ENCODE results near the gene GPRIN1.
A peak's percentile ranks its signal among the peaks of the same experiment; 100 is the strongest.

Gene GPRIN1

DNA sequence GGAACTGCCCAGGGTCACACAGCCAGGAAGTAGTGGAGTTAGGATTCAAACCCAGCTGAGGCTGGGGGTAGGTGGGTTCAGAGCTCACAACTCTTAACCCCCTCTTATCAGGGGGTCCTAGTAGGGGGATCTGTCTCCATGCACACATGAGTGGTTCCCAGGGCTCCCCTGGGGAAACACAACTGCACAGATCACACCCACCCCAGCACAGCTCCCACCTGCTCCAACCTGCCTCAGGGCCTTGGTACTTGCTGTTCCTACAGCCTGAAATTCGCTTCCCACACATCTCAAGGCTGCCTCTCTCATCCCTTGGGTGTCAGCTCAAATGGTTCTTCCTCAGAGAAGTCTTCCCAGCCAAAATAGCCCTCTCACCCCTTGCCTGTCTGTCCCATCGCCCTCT is 15.6 kb upstream of the GPRIN1 start:
- DNase-seq (ENCODE audit: low read depth in 1 of 2, low spot score in 1 of 2), result no peak

DNA sequence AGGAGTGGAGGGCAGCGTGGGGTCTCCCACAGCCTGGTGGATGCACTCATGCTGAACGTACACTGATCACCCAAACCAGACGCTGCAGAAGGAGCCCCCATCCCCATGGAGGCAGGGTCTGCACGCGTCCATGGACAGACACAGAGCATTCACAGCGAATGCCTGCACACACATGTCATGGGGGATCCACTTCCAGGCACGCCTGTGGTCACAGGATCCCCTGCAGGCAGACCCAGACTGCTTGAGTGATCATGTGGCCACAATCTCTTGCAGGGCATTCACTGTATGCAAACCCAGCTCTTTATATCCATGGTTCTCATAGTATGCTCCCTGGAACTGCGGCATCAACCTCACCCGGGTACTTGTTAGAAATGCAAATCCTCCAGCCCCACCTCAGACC is 15.0 kb upstream of the GPRIN1 start:
- DNase-seq (ENCODE audit: low read depth in 1 of 2, low spot score in 1 of 2), result no peak

DNA sequence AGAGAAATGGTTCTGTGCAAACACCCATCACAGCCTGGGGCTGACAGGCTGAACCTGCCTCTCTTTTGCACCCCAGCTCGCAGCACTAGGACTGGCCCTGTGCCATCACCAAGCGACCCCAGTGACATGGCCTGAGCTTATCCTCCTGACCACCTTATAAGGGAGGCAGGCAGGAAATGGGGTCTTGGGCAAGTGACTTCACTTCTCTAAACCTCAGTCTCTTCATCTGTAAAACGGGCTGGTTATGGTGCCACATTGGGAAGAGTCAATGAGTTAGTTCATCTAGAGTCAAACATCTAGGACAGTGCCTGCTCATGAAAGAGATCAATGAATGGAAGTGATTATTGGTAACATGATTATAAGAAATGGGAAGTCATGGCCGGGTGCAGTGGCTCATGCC is 14.2 kb upstream of the GPRIN1 start:
- DNase-seq (ENCODE audit: low read depth in 1 of 2, low spot score in 1 of 2), result no peak

GRCh38 chr5:176621661-176622079 is 11.7 kb upstream of the GPRIN1 start:
- no peak for DNase-seq (ENCODE audit: low read depth in 1 of 2, low spot score in 1 of 2)

- no peak for DNase-seq (ENCODE audit: low read depth in 1 of 2, low spot score in 1 of 2)
These were observed 10.5 kb upstream of the GPRIN1 start for GRCh38 chr5:176620333-176620981.

GRCh38 chr5:176619569-176620332 is 9.8 kb upstream of the GPRIN1 start:
- no peak for DNase-seq (ENCODE audit: low read depth in 1 of 2, low spot score in 1 of 2)

- DNase-seq (ENCODE audit: low read depth in 1 of 2, low spot score in 1 of 2), result peak; percentile 16 to 68
These were observed 9.2 kb upstream of the GPRIN1 start for GRCh38 chr5:176619203-176619568.

DNA sequence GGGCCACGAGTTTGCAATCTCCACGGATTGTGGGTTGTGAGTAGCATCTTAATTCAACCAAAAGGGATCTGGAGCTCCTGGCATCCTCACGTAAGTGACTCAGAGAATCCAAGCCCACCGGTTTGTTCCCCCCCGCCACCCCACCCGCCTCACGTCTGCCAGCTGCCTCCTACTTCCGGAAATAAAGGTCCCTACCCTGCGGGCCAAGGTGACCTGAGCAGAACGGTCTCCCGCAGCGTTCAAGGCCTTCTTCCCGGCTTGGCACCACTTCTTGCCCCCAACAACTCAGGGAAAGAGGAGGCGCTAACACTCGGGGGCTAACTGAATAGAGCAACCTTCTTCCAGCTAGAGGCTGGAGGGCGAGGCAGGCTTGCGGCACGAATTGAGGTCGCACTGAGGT is 8.8 kb upstream of the GPRIN1 start:
- DNase-seq (ENCODE audit: low read depth in 1 of 2, low spot score in 1 of 2), result no peak

- DNase-seq (ENCODE audit: low read depth in 1 of 2, low spot score in 1 of 2), result no peak
These were observed 6.6 kb upstream of the GPRIN1 start for GRCh38 chr5:176616511-176616910.

DNA sequence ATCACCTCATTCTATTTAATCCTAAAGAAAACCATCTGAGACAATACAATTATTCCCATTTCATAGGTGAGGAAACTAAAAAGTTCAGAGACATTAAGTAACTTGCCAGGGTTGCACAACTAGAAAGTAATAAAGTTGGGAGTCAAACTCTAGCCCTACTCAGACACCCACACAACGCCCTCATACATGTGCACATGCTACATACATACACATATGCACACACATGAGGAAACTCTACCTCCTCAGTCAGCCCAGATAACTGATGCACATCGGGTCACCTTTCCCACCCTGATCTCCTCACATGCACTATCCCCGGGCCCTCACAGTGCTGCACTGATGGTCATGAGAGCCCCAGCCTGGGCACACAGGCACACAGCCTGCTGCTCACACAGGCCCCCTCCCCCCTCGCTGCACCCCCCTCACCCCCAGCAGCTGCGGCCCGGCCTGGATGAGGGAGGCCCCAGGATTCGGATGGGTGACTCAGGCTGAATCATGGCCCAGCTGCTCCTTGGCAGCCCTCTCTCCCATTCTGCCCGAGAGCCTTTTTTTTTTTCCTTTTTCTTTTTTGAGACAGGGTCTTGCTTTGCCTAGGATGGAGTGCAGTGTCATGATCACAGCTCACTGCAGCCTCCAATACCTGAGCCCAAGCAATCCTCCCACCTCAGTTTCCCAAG is 5.0 kb upstream of the GPRIN1 start:
- DNase-seq (ENCODE audit: low read depth in 1 of 2, low spot score in 1 of 2), result no peak

DNA sequence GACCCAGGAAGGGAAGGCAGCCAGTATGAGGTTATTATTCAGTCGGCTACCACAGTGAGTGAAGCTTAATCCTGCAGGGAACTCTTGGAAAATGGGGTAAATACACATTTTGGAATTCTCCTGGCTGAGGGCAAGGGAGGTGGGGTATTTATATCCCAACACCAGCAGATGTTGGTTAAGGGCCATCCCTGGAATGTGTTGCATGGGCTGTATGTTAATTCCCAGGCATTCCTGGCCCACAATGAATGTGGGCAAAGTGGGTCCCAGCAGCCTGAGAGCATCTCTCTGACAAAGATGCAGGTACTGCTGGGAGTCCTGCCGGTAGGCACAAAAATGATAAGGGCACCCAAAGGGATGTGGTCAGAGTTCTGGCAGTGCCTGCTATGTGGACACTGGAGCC is 2.9 kb upstream of the GPRIN1 start:
- DNase-seq (ENCODE audit: low read depth in 1 of 2, low spot score in 1 of 2), result no peak

- DNase-seq (ENCODE audit: low read depth in 1 of 2, low spot score in 1 of 2), result no peak
These were observed 2.1 kb upstream of the GPRIN1 start for GRCh38 chr5:176612008-176612407.

- DNase-seq (ENCODE audit: low read depth in 1 of 2, low spot score in 1 of 2), result no peak
These were observed 1.5 kb upstream of the GPRIN1 start for GRCh38 chr5:176611435-176611834.

- DNase-seq (ENCODE audit: low read depth in 1 of 2, low spot score in 1 of 2), result no peak
These were observed 448 bp upstream of the GPRIN1 start for GRCh38 chr5:176610435-176610773.

GRCh38 chr5:176608937-176609723 is 826 bp downstream of the GPRIN1 start:
- no peak for DNase-seq (ENCODE audit: low read depth in 1 of 2, low spot score in 1 of 2)

GRCh38 chr5:176608142-176608705 is 1.7 kb downstream of the GPRIN1 start:
- no peak for DNase-seq (ENCODE audit: low read depth in 1 of 2, low spot score in 1 of 2)

GRCh38 chr5:176606875-176607274 is 3.1 kb downstream of the GPRIN1 start:
- no peak for DNase-seq (ENCODE audit: low read depth in 1 of 2, low spot score in 1 of 2)

- no peak for DNase-seq (ENCODE audit: low read depth in 1 of 2, low spot score in 1 of 2)
These were observed 3.9 kb downstream of the GPRIN1 start for GRCh38 chr5:176606032-176606431.

DNA sequence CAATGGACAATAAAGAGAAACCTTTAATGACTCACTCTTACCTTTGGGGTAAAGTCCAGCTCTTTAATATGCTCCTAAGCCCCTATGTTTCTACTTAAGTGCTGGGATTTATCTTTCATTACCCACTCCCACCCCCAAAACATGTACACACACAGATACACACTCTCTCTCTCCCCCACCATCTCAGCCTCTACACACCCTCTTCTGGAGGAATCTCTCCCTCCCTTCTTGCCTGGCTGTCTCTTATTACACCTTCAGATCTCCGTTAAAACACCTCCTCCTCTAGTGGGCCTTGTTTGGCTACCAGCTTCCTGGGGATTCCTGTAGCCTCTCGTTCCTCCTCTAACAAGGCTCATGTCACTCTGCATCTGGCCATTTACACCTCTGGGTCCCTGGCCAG is 6.9 kb downstream of the GPRIN1 start:
- no peak for DNase-seq (ENCODE audit: low read depth in 1 of 2, low spot score in 1 of 2)

DNA sequence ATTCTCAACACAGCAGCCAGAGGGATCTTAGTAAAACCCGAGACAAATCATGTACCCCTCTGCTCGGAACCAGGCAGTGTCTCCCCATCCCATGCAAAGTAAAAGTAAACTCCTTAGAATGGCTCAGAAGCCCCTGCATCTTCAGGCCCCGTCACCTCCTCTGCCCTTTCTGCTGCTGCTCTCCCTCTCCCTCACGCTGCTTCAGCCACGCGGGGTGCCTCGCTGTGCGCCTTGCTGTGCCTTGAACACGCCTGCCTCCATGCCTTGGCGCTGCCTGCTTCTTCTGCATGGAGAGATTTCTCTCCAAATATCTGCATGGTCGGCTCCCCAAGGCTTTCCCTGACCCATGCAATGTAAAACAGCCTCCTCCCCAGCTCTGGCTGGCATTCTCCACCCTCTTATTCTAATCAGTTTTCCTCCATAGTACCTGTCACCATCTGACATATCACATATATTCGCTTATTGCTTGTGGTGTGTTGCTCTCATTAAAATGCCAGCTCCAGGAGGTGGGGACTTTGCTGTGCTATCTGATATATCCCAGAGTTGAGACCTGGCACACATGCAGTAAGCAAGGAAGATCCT is 8.0 kb downstream of the GPRIN1 start:
- DNase-seq (ENCODE audit: low read depth in 1 of 2, low spot score in 1 of 2), result no peak

Measured in stimulated activated CD4-positive, alpha-beta T cell treated with anti-CD3 and anti-CD28 coated beads, Interleukin-15, amount 100 ng/mL, for 1 hour (primary cell).